ENCODE data around the gene ARHGAP5. TPM values are rescaled to one million over a fixed set of nuclear protein-coding genes. Genes with fewer than 3 reads are reported as not detected.

The ARHGAP5 gene
- total RNA-seq, 1 experiment from 2014 or later, result 63.0 TPM

GRCh38 chr14:32104803-32105202 is 27.7 kb downstream of the ARHGAP5 start:
- intact Hi-C loops (cut with micrococcal nuclease; ENCODE audit: unreplicated experiment), result no loop called here
- no peak for TF ChIP-seq POLR2AphosphoS5 (IDR thresholded peaks at IDR 0.05; ENCODE audit: low read depth, low read length)
- no peak for TF ChIP-seq REST (IDR thresholded peaks at IDR 0.05; ENCODE audit: insufficient read depth in 1 of 2, low read depth in 2 of 2, low read length in 1 of 2)
- TF ChIP-seq TCF7L2 (IDR thresholded peaks at IDR 0.05; ENCODE audit: low read depth, low read length), result no peak
- no peak for TF ChIP-seq CTCF (IDR thresholded peaks at IDR 0.05)
- no peak for TF ChIP-seq SIN3A (IDR thresholded peaks at IDR 0.05; ENCODE audit: borderline replicate concordance, insufficient read depth, low read depth, low read length)
- Histone ChIP-seq H3K4me3 (ENCODE audit: low read depth in 2 of 2, low read length in 2 of 2) (no peak overlapping the region), H3K9me3 (ENCODE audit: control insufficient read depth, insufficient read depth, low read depth, low read length) (no peaks in the 10 kb centered on the region), H3K4me1 (ENCODE audit: control insufficient read depth, insufficient read depth, low read length) (no peaks in the 10 kb centered on the region), H3K27ac (ENCODE audit: low read length) (no peak overlapping the region), H3K36me3 (ENCODE audit: control insufficient read depth, insufficient read depth, low read length) (no peaks in the 10 kb centered on the region; the same call in 1 of the 2 replicates), H3K27me3 (ENCODE audit: control insufficient read depth, insufficient read depth, low read length) (no peaks in the 10 kb centered on the region)
- DNase-seq (ENCODE audit: low read depth, low spot score) (no peak), ATAC-seq (no peak)
- CTCF ChIA-PET, result no interaction called here
- no TSS peak for BruUV-seq (replicated peaks)
- in situ Hi-C loops (cut with HindIII; ENCODE audit: low pct_unique_long_range_greater_than_20kb, low sequenced_read_pairs), result no loop called here
- POLR2A ChIA-PET, result no interaction called here

GRCh38 chr14:32109676-32110547 is 32.8 kb downstream of the ARHGAP5 start:
- POLR2A ChIA-PET, result no interaction called here
- intact Hi-C loops (cut with micrococcal nuclease; ENCODE audit: unreplicated experiment) (no loop called here), in situ Hi-C loops (cut with HindIII; ENCODE audit: low pct_unique_long_range_greater_than_20kb, low sequenced_read_pairs) (no loop called here)
- TF ChIP-seq REST (IDR thresholded peaks at IDR 0.05; ENCODE audit: insufficient read depth in 1 of 2, low read depth in 2 of 2, low read length in 1 of 2) (no peak), TCF7L2 (IDR thresholded peaks at IDR 0.05; ENCODE audit: low read depth, low read length) (no peak), POLR2AphosphoS5 (IDR thresholded peaks at IDR 0.05; ENCODE audit: low read depth, low read length) (no peak), SIN3A (IDR thresholded peaks at IDR 0.05; ENCODE audit: borderline replicate concordance, insufficient read depth, low read depth, low read length) (no peak), CTCF (IDR thresholded peaks at IDR 0.05) (no peak)
- BruUV-seq (replicated peaks), result no TSS peak
- DNase-seq (ENCODE audit: low read depth, low spot score) (no peak), ATAC-seq (no peak)
- no peaks in the 10 kb centered on the region for H3K27me3 ChIP-seq (ENCODE audit: control insufficient read depth, insufficient read depth, low read length)
- CTCF ChIA-PET, result no interaction called here
- no peaks in the 10 kb centered on the region for H3K9me3 ChIP-seq (ENCODE audit: control insufficient read depth, insufficient read depth, low read depth, low read length)
- H3K4me1 ChIP-seq (ENCODE audit: control insufficient read depth, insufficient read depth, low read length), result no peaks in the 10 kb centered on the region
- no peaks in the 10 kb centered on the region for H3K36me3 ChIP-seq (ENCODE audit: control insufficient read depth, insufficient read depth, low read length)
- no peak overlapping the region for H3K4me3 ChIP-seq (ENCODE audit: low read depth in 2 of 2, low read length in 2 of 2)
- H3K27ac ChIP-seq (ENCODE audit: low read length), result no peak overlapping the region

Measured in Panc1 (cell line).